ENCODE results near the gene MUC2. TPM values are rescaled to one million over a fixed set of nuclear protein-coding genes. Genes with fewer than 3 reads are reported as not detected.

MUC2 gene
- total RNA-seq, 1 experiment from 2014 or later, result 0.26 TPM

DNA sequence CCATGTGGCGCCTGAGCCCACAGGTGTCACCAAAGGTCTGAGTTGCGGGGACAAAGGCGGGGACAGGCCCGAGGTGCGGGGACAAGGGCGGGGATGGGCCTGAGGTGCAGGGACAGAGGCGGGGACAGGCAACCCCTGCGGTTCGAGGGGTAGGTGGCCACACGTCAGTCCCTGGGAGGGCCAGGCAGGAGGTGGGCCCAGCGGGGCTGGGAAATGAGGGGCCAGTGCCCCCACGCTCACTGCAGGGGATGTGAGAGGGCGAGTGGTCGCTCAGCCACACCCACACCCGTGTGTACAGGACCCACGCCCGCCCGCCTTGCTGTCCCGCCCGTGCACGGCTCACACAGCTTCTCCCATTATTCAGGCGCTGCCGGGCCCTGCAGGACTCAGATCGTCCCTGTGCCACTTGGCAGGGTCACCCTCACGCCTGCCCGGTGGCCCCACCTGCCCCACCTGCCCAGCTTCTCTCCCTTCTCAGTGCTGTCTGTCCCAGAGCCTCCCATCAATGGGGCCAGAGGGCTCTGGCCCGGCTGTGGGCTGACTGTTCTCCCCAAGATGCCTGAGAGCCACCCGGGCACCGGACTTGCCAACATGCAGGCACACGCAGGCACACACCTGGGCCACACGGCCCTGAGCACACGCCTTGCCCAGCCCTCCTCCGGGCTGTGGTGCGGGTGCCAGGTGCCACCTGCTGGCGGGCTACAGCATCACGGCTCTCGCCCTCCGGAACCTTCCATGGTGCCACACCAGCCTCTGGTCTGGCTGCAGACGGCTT lies 23.9 kb upstream of the MUC2 start:
- intact Hi-C loops (cut with micrococcal nuclease), result loop anchor here (5.0 kb wide), 1 partner anchor 208 kb away; the partner anchor contains the start of genes POLR2L and TSPAN4
- TF ChIP-seq EZH2phosphoT487 (IDR thresholded peaks at IDR 0.05; ENCODE audit: borderline replicate concordance, low read length) (no peak), CTCF (conservative IDR thresholded peaks at IDR 0.05; ENCODE audit: low read depth, low read length) (peak; percentile 88)
- Histone ChIP-seq H4K20me1 (ENCODE audit: low read length) (no peaks in the 10 kb centered on the region), H3K27me3 (ENCODE audit: low read length) (no peaks in the 10 kb centered on the region), H3K4me2 (ENCODE audit: low read length) (peak overlapping the region; percentile 5; the same call in 1 of the 2 replicates), H2AFZ (ENCODE audit: low read length) (peak overlapping the region; percentile 5; the same call in 1 of the 2 replicates), H3K27ac (ENCODE audit: low read length) (peak overlapping the region; percentile 99), H3K9me3 (ENCODE audit: low read length) (no peaks in the 10 kb centered on the region), H3K36me3 (ENCODE audit: low read depth, low read length) (no peaks in the 10 kb centered on the region), H3K9ac (ENCODE audit: low read length) (peak overlapping the region; percentile 99), H3K4me1 (ENCODE audit: insufficient read depth, low read length) (peaks cover 40% of the 10 kb centered on the region), H3K9me2 (replicated peaks; ENCODE audit: low read length) (no peaks in the 10 kb centered on the region), H3K4me3 (ENCODE audit: low read length) (no peak overlapping the region), H3K79me2 (ENCODE audit: low read length) (no peaks in the 10 kb centered on the region), H3F3A (ENCODE audit: low read length, unreplicated experiment) (no peaks in the 10 kb centered on the region)
- ChIA-PET POLR2A (ENCODE audit: unreplicated experiment) (no interaction called here), CTCF (interaction anchor here (0.9 kb wide), 1 partner anchor 181 kb away, joined by 5 read pairs; no protein-coding TSS in a partner anchor)
- DNase-seq (peak; percentile 87), ATAC-seq (peak; percentile 57)
- BruUV-seq (replicated peaks), result no TSS peak

- peak overlapping the region; percentile 99 for H3K27ac ChIP-seq (ENCODE audit: low read length)
- H3K4me2 ChIP-seq (ENCODE audit: low read length), result no peak overlapping the region
- peaks cover 40% of the 10 kb centered on the region for H3K4me1 ChIP-seq (ENCODE audit: insufficient read depth, low read length)
- intact Hi-C loops (cut with micrococcal nuclease), result loop anchor here (5.0 kb wide), 1 partner anchor 209 kb away; the partner anchor contains the start of genes POLR2L and TSPAN4
- peak overlapping the region; percentile 5; the same call in 1 of the 2 replicates for H2AFZ ChIP-seq (ENCODE audit: low read length)
- no peaks in the 10 kb centered on the region for H3K27me3 ChIP-seq (ENCODE audit: low read length)
- no peaks in the 10 kb centered on the region for H3K9me3 ChIP-seq (ENCODE audit: low read length)
- no peak for ATAC-seq
- ChIA-PET CTCF (interaction anchor here (0.9 kb wide), 1 partner anchor 182 kb away, joined by 5 read pairs; no protein-coding TSS in a partner anchor), POLR2A (ENCODE audit: unreplicated experiment) (no interaction called here)
- no peak overlapping the region for H3K4me3 ChIP-seq (ENCODE audit: low read length)
- H4K20me1 ChIP-seq (ENCODE audit: low read length), result no peaks in the 10 kb centered on the region
- DNase-seq, result no peak
- H3K9ac ChIP-seq (ENCODE audit: low read length), result peak overlapping the region; percentile 99
- no TSS peak for BruUV-seq (replicated peaks)
- no peaks in the 10 kb centered on the region for H3F3A ChIP-seq (ENCODE audit: low read length, unreplicated experiment)
- no peak for TF ChIP-seq EZH2 (IDR thresholded peaks at IDR 0.05; ENCODE audit: low read length, unreplicated experiment)
- TF ChIP-seq EZH2phosphoT487 (IDR thresholded peaks at IDR 0.05; ENCODE audit: borderline replicate concordance, low read length), result no peak
- no peak for TF ChIP-seq CTCF (conservative IDR thresholded peaks at IDR 0.05; ENCODE audit: low read depth, low read length)
- H3K79me2 ChIP-seq (ENCODE audit: low read length), result no peaks in the 10 kb centered on the region
- H3K9me2 ChIP-seq (replicated peaks; ENCODE audit: low read length), result no peaks in the 10 kb centered on the region
- H3K36me3 ChIP-seq (ENCODE audit: low read depth, low read length), result no peaks in the 10 kb centered on the region
Measured at GRCh38 chr11:1051356-1052132, 23.1 kb upstream of the MUC2 start.

All from PC-3 (cell line).